Calu3 (cell line): Measurements from ENCODE around the gene NLRP5. TPM values are rescaled to one million over a fixed set of nuclear protein-coding genes. Genes with fewer than 3 reads are reported as not detected.

ENCODE experiments used
- BruUV-seq: library from RNA; stranded (reverse); fragments of 400-500 nt; replicated peaks from 2 replicates; lab custom pipeline; 2021; lab: Mats Ljungman, UMichigan
- CTCF ChIA-PET: fragments of 300-600 bp; sonication (Branson Sonifier 250); formaldehyde crosslinking; loops from one replicate; lab custom pipeline; 2022; ENCODE audit warnings: antibody characterized with exemption; lab: Charles Lee
- DNase-seq: peaks from one replicate; pipeline ENCODE4 v3.0.0; 2022
- H3K27ac Mint-ChIP-seq: one replicate; pipeline ENCODE4 v1.8.0; 2022; ENCODE audit warnings: mixed read lengths; ENCODE audit not compliant: unreplicated experiment
- H3K27me3 Mint-ChIP-seq: one replicate; pipeline ENCODE4 v1.8.0; 2022; ENCODE audit warnings: mixed read lengths; ENCODE audit not compliant: unreplicated experiment
- H3K36me3 Mint-ChIP-seq: one replicate; pipeline ENCODE4 v1.8.0; 2022; ENCODE audit warnings: mild to moderate bottlenecking, moderate library complexity, mixed read lengths; ENCODE audit not compliant: insufficient read depth, unreplicated experiment
- H3K4me1 Mint-ChIP-seq: one replicate; pipeline ENCODE4 v1.8.0; 2022; ENCODE audit warnings: mild to moderate bottlenecking, low read depth, mixed read lengths; ENCODE audit not compliant: unreplicated experiment
- H3K4me3 Mint-ChIP-seq: one replicate; pipeline ENCODE4 v1.8.0; 2022; ENCODE audit warnings: mild to moderate bottlenecking, low read depth, moderate library complexity, mixed read lengths; ENCODE audit not compliant: unreplicated experiment
- H3K9me3 Mint-ChIP-seq: one replicate; pipeline ENCODE4 v1.8.0; 2022; ENCODE audit warnings: low read depth, mixed read lengths; ENCODE audit not compliant: unreplicated experiment
- CTCF ChIP-seq: fragments of 200-600 bp; IDR thresholded peaks from one replicate; pipeline ENCODE4 v1.8.0; 2022; ENCODE audit warnings: antibody characterized with exemption; ENCODE audit not compliant: unreplicated experiment
- intact Hi-C: fragments of 100-400 bp; cut with micrococcal nuclease; formaldehyde crosslinking; loops from one replicate; pipeline ENCODE4 v1.10.0; 2022; ENCODE audit not compliant: unreplicated experiment
- total RNA-seq: library from RNA; stranded (reverse); gene quantifications from 2 replicates; pipeline ENCODE4 v1.2.3, GENCODE V29; 2022

NLRP5 gene
- total RNA-seq, 1 experiment from 2014 or later = not detected

GRCh38 chr19:56026769-56027168 is 40.2 kb downstream of the NLRP5 start:
- H3K36me3 Mint-ChIP-seq = no peaks in the 10 kb centered on the region
- no peak overlapping the region for H3K27ac Mint-ChIP-seq
- no peaks in the 10 kb centered on the region for H3K27me3 Mint-ChIP-seq
- no peak for DNase-seq
- no peak for TF ChIP-seq CTCF
- no peak overlapping the region for H3K4me3 Mint-ChIP-seq
- CTCF ChIA-PET = interaction anchor here (1.8 kb wide), 1 partner anchor 306 kb away, joined by 3 read pairs; no protein-coding TSS in a partner anchor
- intact Hi-C loops = no loop called here
- H3K9me3 Mint-ChIP-seq = peaks cover 9% of the 10 kb centered on the region
- BruUV-seq = no TSS peak
- no peaks in the 10 kb centered on the region for H3K4me1 Mint-ChIP-seq

GRCh38 chr19:56053596-56053995 is 67.0 kb downstream of the NLRP5 start:
- BruUV-seq = no TSS peak
- CTCF ChIA-PET = no interaction called here
- Mint-ChIP-seq H3K27ac (no peak overlapping the region), H3K4me1 (no peaks in the 10 kb centered on the region), H3K36me3 (no peaks in the 10 kb centered on the region), H3K9me3 (peaks cover 8% of the 10 kb centered on the region), H3K4me3 (no peak overlapping the region), H3K27me3 (peaks cover 18% of the 10 kb centered on the region)
- no peak for TF ChIP-seq CTCF
- no peak for DNase-seq
- intact Hi-C loops = no loop called here

- H3K9me3 Mint-ChIP-seq = no peaks in the 10 kb centered on the region
- peaks cover 5% of the 10 kb centered on the region for H3K36me3 Mint-ChIP-seq
- DNase-seq = peak; percentile 81
- peak overlapping the region; percentile 56 for H3K4me3 Mint-ChIP-seq
- H3K4me1 Mint-ChIP-seq = peaks cover 10% of the 10 kb centered on the region
- TF ChIP-seq CTCF = peak; percentile 97
- no peak overlapping the region for H3K27ac Mint-ChIP-seq
- intact Hi-C loops = loop anchor here (1.0 to 2.0 kb wide), 3 partner anchors 186 to 284 kb away; no protein-coding TSS in a partner anchor
- H3K27me3 Mint-ChIP-seq = peaks cover 20% of the 10 kb centered on the region
- no TSS peak for BruUV-seq
- CTCF ChIA-PET = interaction anchor here (0.6 to 2.7 kb wide), 11 partner anchors 10 to 282 kb away, joined by 3 to 73 read pairs (median 3); no protein-coding TSS in a partner anchor
These were observed 79.8 kb downstream of the NLRP5 start for GRCh38 chr19:56066152-56067023.

- peaks cover 10% of the 10 kb centered on the region for H3K4me1 Mint-ChIP-seq
- CTCF ChIA-PET = interaction anchor here (2.1 kb wide), 1 partner anchor 263 kb away, joined by 7 read pairs; no protein-coding TSS in a partner anchor
- no peaks in the 10 kb centered on the region for H3K9me3 Mint-ChIP-seq
- peaks cover 10% of the 10 kb centered on the region for H3K27me3 Mint-ChIP-seq
- BruUV-seq = no TSS peak
- DNase-seq = no peak
- no peak overlapping the region for H3K4me3 Mint-ChIP-seq
- intact Hi-C loops = no loop called here
- H3K27ac Mint-ChIP-seq = no peak overlapping the region
- no peak for TF ChIP-seq CTCF
- peaks cover 5% of the 10 kb centered on the region for H3K36me3 Mint-ChIP-seq
These were observed 83.1 kb downstream of the NLRP5 start for GRCh38 chr19:56069642-56070041.
